IMR-90 (cell line): ENCODE data around the gene TDRD12. TPM values are rescaled to one million over a fixed set of nuclear protein-coding genes. Genes with fewer than 3 reads are reported as not detected.

Experiments
- ATAC-seq: fragments of 200-7000 bp; cut with Tn5 transposase; 2 replicates; pipeline ENCODE4 v1.9.1; 2020; ENCODE audit warnings: low read depth, mild to moderate bottlenecking, moderate library complexity
- BruUV-seq: library from RNA; stranded (reverse); fragments of 400-500 nt; replicated peaks from 2 replicates; lab custom pipeline; 2021; lab: Mats Ljungman, UMichigan
- CTCF ChIA-PET: fragments of 300-600 bp; formaldehyde crosslinking; extraction: SDS; loops from one replicate; lab custom pipeline; 2021; ENCODE audit warnings: antibody characterized with exemption; lab: Yijun Ruan, JAX
- POLR2A ChIA-PET: fragments of 300-600 bp; sonication (Branson Sonifier 250); formaldehyde crosslinking; loops from one replicate; lab custom pipeline; 2022; ENCODE audit warnings: antibody characterized with exemption; ENCODE audit not compliant: unreplicated experiment; lab: Charles Lee
- DNase-seq: peaks from one replicate; pipeline ENCODE4 v3.0.0; 2013
- H2AFZ ChIP-seq: replicated peaks from 2 replicates; pipeline ENCODE3; 2013; ENCODE audit warnings: low read length, mild to moderate bottlenecking; ENCODE audit not compliant: poor library complexity
- H2AK5ac ChIP-seq: 2 replicates; pipeline ENCODE4 v1.6.1; 2013; ENCODE audit warnings: low read depth, low read length, inconsistent platforms
- H2AK9ac ChIP-seq: replicated peaks from 2 replicates; pipeline ENCODE3; 2013; ENCODE audit warnings: mild to moderate bottlenecking, low read depth, low read length, moderate library complexity; ENCODE audit not compliant: poor library complexity
- H2BK120ac ChIP-seq: 2 replicates; pipeline ENCODE4 v1.6.1; 2013; ENCODE audit warnings: low read depth, low read length, inconsistent platforms
- H2BK15ac ChIP-seq: 3 replicates; pipeline ENCODE4 v1.6.1; 2013; ENCODE audit warnings: low read depth, low read length, inconsistent platforms
- H2BK20ac ChIP-seq: 2 replicates; pipeline ENCODE4 v1.6.1; 2013; ENCODE audit warnings: low read depth, mild to moderate bottlenecking, inconsistent platforms, low read length, moderate library complexity
- H2BK5ac ChIP-seq: 2 replicates; pipeline ENCODE4 v1.6.1; 2013; ENCODE audit warnings: mild to moderate bottlenecking, low read depth, low read length, inconsistent platforms; ENCODE audit not compliant: poor library complexity, severe bottlenecking
- H3K14ac ChIP-seq: replicated peaks from 2 replicates; pipeline ENCODE4 v1.6.1; 2013; ENCODE audit warnings: low read depth, low read length, inconsistent platforms
- H3K18ac ChIP-seq: 2 replicates; pipeline ENCODE4 v1.6.1; 2013; ENCODE audit warnings: low read depth, low read length, control low read depth
- H3K23ac ChIP-seq: 2 replicates; pipeline ENCODE4 v1.6.1; 2013; ENCODE audit warnings: low read depth, low read length, inconsistent platforms
- H3K27ac ChIP-seq: 2 replicates; pipeline ENCODE4 v1.5.1; 2013; ENCODE audit warnings: mild to moderate bottlenecking, control low read depth, low read length; ENCODE audit not compliant: insufficient read depth
- H3K27me3 ChIP-seq: 2 replicates; pipeline ENCODE4 v1.6.1; 2013; ENCODE audit warnings: low read length; ENCODE audit not compliant: control insufficient read depth, insufficient read depth
- H3K36me3 ChIP-seq: 2 replicates; pipeline ENCODE4 v1.6.1; 2013; ENCODE audit warnings: low read length, mixed read lengths; ENCODE audit not compliant: control insufficient read depth, insufficient read depth
- H3K4ac ChIP-seq: 2 replicates; pipeline ENCODE4 v1.6.1; 2013; ENCODE audit warnings: low read depth, low read length, inconsistent platforms
- H3K4me1 ChIP-seq: 2 replicates; pipeline ENCODE4 v1.6.1; 2013; ENCODE audit warnings: low read length, mixed read lengths; ENCODE audit not compliant: control insufficient read depth, insufficient read depth
- H3K4me2 ChIP-seq: 2 replicates; pipeline ENCODE4 v1.6.1; 2013; ENCODE audit warnings: low read depth, mild to moderate bottlenecking, control low read depth, low read length, moderate library complexity
- H3K4me3 ChIP-seq: 2 replicates; pipeline ENCODE4 v1.5.1; 2013; ENCODE audit warnings: low read depth, mild to moderate bottlenecking, control low read depth, low read length, moderate library complexity; ENCODE audit not compliant: insufficient read depth
- H3K56ac ChIP-seq: 2 replicates; pipeline ENCODE4 v1.6.1; 2013; ENCODE audit warnings: low read length, inconsistent platforms; ENCODE audit not compliant: insufficient read depth; ENCODE audit errors: extremely low read depth
- H3K79me1 ChIP-seq, 2 experiments: 2 replicates each; pipeline ENCODE4 v1.6.1; 2013; ENCODE audit warnings: low read length in 2 of 2, inconsistent platforms in 1 of 2, low read depth in 1 of 2
- H3K9ac ChIP-seq: 2 replicates; pipeline ENCODE4 v1.6.1; 2013; ENCODE audit warnings: low read depth, low read length, control low read depth
- H3K9me1 ChIP-seq: 2 replicates; pipeline ENCODE4 v1.6.1; 2013; ENCODE audit warnings: low read length, inconsistent platforms; ENCODE audit not compliant: insufficient read depth
- H3K9me3 ChIP-seq: 2 replicates; pipeline ENCODE4 v1.6.1; 2013; ENCODE audit warnings: low read length; ENCODE audit not compliant: control insufficient read depth, insufficient read depth
- H4K20me1 ChIP-seq: 2 replicates; pipeline ENCODE4 v1.6.1; 2013; ENCODE audit warnings: low read length, inconsistent platforms; ENCODE audit not compliant: insufficient read depth
- H4K5ac ChIP-seq: 2 replicates; pipeline ENCODE4 v1.6.1; 2013; ENCODE audit warnings: mild to moderate bottlenecking, low read depth, low read length, control low read depth
- H4K8ac ChIP-seq, 2 experiments: 2 replicates each; pipeline ENCODE4 v1.6.1; 2013; ENCODE audit warnings: low read depth in 2 of 2, low read length in 2 of 2, control low read depth in 1 of 2, inconsistent platforms in 1 of 2
- H4K91ac ChIP-seq: 2 replicates; pipeline ENCODE4 v1.6.1; 2013; ENCODE audit warnings: low read depth, low read length, inconsistent platforms; ENCODE audit not compliant: insufficient read depth
- CHD1 ChIP-seq: IDR thresholded peaks from 2 replicates; pipeline ENCODE4 v1.6.1; 2012; ENCODE audit warnings: low read depth, low read length, improper control_type of control experiment
- CTCF ChIP-seq: conservative IDR thresholded peaks from 2 replicates; pipeline ENCODE4 v1.5.1; 2012; ENCODE audit warnings: mild to moderate bottlenecking, low read depth, low read length, improper control_type of control experiment
- MAZ ChIP-seq: IDR thresholded peaks from 2 replicates; pipeline ENCODE4 v1.6.1; 2012; ENCODE audit warnings: low read depth, mild to moderate bottlenecking, low read length, improper control_type of control experiment, moderate library complexity, borderline replicate concordance
- NFE2L2 ChIP-seq: fragments of 150-350 bp; IDR thresholded peaks from 2 replicates; pipeline ENCODE4 v1.6.1; 2016; ENCODE audit warnings: low read depth, mild to moderate bottlenecking, low read length
- POLR2A ChIP-seq: IDR thresholded peaks from 2 replicates; pipeline ENCODE4 v1.6.1; 2012; ENCODE audit warnings: mild to moderate bottlenecking, low read depth, low read length
- RAD21 ChIP-seq: IDR thresholded peaks from 2 replicates; pipeline ENCODE4 v1.6.1; 2012; ENCODE audit warnings: low read length, improper control_type of control experiment
- WGBS, 2 experiments: methylation state at CpG; one replicate each; pipeline versions ENCODE4 v1.1.5 to v1.1.7; 2013; ENCODE audit warnings: missing lambda C conversion rate in 2 of 2; ENCODE audit not compliant: insufficient read length in 1 of 2; ENCODE audit errors: extremely low coverage in 2 of 2; 5-methylcytosine and 5-hydroxymethylcytosine counted together
- dilution Hi-C: fragments of 300-500 bp; cut with HindIII; formaldehyde crosslinking; loops from one replicate; pipeline ENCODE4 v1.14.3; 2018; ENCODE audit warnings: low sequenced_read_pairs; ENCODE audit not compliant: unreplicated experiment
- in situ Hi-C: fragments of 300-500 bp; cut with MboI; formaldehyde crosslinking; loops from 3 replicates; pipeline ENCODE4 v1.14.3; 2019; ENCODE audit warnings: low sequenced_read_pairs, inconsistent platforms, mixed read lengths
- intact Hi-C: fragments of 100-400 bp; cut with micrococcal nuclease; formaldehyde crosslinking; loops from 2 replicates; pipeline ENCODE4 v1.10.0; 2022
- polyA plus RNA-seq, 3 experiments: library from polyadenylated mRNA; depleted of rRNA; stranded (reverse); fragments of >200 nt; gene quantifications; 2 replicates each; pipeline ENCODE4 v1.2.3, GENCODE V29; 2012; ENCODE audit warnings: low replicate concordance in 1 of 3
- total RNA-seq: library from RNA; depleted of rRNA; stranded (reverse); fragments of >200 nt; gene quantifications from 2 replicates; pipeline ENCODE4 v1.2.3, GENCODE V29; 2012

TDRD12 gene
- total and polyA plus RNA-seq, 2 of the 4 experiments (the other 2 are of a cell fraction): under 0.01 to 0.07 TPM

- dilution Hi-C loops (no loop called here), in situ Hi-C loops (no loop called here), intact Hi-C loops (no loop called here)
- Histone ChIP-seq H2BK20ac (no peak overlapping the region), H3K4me2 (no peak overlapping the region), H3K14ac (no peak overlapping the region), H4K91ac (no peak overlapping the region), H3K79me1 (no peaks in the 10 kb centered on the region), H3K4me3 (no peak overlapping the region), H4K5ac (no peak overlapping the region), H2BK5ac (no peak overlapping the region), H4K8ac (no peak overlapping the region), H3K27ac (no peak overlapping the region), H3K56ac (no peak overlapping the region), H3K9me1 (no peaks in the 10 kb centered on the region), H2AFZ (peak overlapping the region; percentile 56), H2BK120ac (no peak overlapping the region), H3K4me1 (no peaks in the 10 kb centered on the region), H4K20me1 (no peaks in the 10 kb centered on the region), H2AK9ac (no peak overlapping the region), H3K4ac (no peak overlapping the region), H3K27me3 (peaks cover 17% of the 10 kb centered on the region), H3K9ac (no peak overlapping the region), H2BK15ac (no peak overlapping the region), H3K36me3 (no peaks in the 10 kb centered on the region), H2AK5ac (no peak overlapping the region), H3K9me3 (no peaks in the 10 kb centered on the region), H3K23ac (no peak overlapping the region), H3K18ac (no peak overlapping the region)
- POLR2A ChIA-PET: interaction anchor here (0.6 kb wide), 1 partner anchor 29 kb away, joined by 13 read pairs; no protein-coding TSS in a partner anchor
- TF ChIP-seq POLR2A (no peak), RAD21 (no peak), CTCF (no peak), NFE2L2 (no peak), CHD1 (no peak), MAZ (no peak)
- WGBS, 2 experiments: 16% methylated on average over 10 of the region's 20 CpGs; no CpG with 5 or more reads in 1 of the 2 experiments
- BruUV-seq: no TSS peak
- DNase-seq (no peak), ATAC-seq (no peak)
- CTCF ChIA-PET: no interaction called here
Observed at GRCh38 chr19:32824191-32824751, 104.7 kb downstream of the TDRD12 start.
